ENCODE measurements around the gene ZNF18. TPM values are rescaled to one million over a fixed set of nuclear protein-coding genes. Genes with fewer than 3 reads are reported as not detected.

Gene ZNF18
- total RNA-seq, 4 donors from 2014 or later: 5.0 to 10.8 (median 7.6) TPM

DNA sequence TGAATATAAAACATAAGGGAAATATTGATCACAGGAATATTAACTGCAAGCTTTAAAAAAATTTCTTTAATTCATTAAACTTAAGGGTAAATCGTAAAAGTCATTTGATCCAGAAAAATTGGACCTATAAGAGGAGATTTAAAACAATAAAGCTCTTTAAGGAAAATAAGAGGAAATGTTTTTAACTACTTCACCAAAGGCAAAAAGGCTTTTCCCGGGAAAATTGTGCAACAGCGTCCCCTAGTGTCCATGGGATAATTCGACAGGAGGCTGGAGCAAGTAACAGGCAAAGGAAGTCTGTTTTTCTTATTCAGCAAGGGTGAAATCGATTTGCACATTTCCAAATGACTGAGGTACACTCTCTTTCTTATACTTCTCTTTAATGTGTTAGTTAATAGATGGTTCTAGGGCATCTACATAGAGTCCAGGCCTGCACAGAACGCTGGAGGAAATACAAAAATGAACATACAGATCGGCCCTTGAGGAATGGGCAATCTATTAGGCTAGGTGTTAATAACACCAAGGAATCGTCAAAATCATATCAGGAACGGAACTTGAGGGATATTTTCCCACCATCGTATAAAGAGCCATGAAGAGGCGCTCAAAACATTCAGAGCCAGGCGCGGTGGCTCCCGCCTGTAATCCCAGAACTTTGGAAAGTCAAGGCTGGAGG is 61.4 kb downstream of the ZNF18 start:
- intact Hi-C loops (cut with DNase I): no loop called here
- no peak overlapping the region for H3K27ac ChIP-seq (replicated peaks in 1 of 4)
- peaks cover 0 to 13% (median 0%) of the 10 kb centered on the region in 4 donors for H3K27me3 ChIP-seq
- no peaks in the 10 kb centered on the region for H3K9me3 ChIP-seq
- H3K36me3 ChIP-seq: no peaks in the 10 kb centered on the region
- no peak overlapping the region for H3K4me3 ChIP-seq
- no peak for DNase-seq (ENCODE audit: extremely low spot score)
- TF ChIP-seq, protein P1, sequence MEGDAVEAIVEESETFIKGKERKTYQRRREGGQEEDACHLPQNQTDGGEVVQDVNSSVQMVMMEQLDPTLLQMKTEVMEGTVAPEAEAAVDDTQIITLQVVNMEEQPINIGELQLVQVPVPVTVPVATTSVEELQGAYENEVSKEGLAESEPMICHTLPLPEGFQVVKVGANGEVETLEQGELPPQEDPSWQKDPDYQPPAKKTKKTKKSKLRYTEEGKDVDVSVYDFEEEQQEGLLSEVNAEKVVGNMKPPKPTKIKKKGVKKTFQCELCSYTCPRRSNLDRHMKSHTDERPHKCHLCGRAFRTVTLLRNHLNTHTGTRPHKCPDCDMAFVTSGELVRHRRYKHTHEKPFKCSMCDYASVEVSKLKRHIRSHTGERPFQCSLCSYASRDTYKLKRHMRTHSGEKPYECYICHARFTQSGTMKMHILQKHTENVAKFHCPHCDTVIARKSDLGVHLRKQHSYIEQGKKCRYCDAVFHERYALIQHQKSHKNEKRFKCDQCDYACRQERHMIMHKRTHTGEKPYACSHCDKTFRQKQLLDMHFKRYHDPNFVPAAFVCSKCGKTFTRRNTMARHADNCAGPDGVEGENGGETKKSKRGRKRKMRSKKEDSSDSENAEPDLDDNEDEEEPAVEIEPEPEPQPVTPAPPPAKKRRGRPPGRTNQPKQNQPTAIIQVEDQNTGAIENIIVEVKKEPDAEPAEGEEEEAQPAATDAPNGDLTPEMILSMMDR (IDR thresholded peaks at IDR 0.05): peak; percentile 59 to 78 (median 69)
- TF ChIP-seq POLR2A (IDR thresholded peaks at IDR 0.05; ENCODE audit: low read depth): no peak
- H3K4me1 ChIP-seq: no peaks in the 10 kb centered on the region
- WGBS: 45% methylated on average over 14 of the region's 14 CpGs

DNA sequence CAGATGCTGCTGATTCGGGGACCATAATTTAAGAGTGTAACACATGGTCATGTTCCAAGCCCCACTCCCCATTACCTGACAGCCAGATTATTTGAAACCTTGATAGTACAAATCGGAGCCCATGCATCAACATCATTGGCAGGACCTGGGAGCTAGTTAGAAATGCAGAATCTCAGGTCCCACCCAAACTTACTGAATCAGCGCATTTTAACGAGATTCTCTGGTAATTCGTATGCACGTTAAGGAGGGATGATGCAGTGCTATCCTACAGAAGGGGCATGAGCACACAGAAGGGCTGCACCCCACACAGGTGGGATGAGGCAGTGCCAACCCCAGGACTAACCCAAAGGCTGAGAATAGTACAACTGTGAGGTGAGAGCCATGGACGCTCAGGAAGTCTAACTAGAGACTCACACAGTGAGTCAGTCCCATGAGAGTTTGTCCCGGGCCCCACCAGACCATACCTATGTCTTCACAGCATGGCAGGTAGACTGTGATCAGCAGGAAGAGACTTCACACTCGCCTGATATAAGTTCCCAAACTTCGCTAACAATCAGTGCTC is 64.9 kb downstream of the ZNF18 start:
- H3K27me3 ChIP-seq: peaks cover 0 to 7% (median 0%) of the 10 kb centered on the region in 4 donors
- WGBS: 84% methylated on average over 10 of the region's 10 CpGs
- TF ChIP-seq EP300 (IDR thresholded peaks at IDR 0.05) (no peak), POLR2AphosphoS5 (IDR thresholded peaks at IDR 0.05) (no peak), POLR2A (IDR thresholded peaks at IDR 0.05; ENCODE audit: low read depth) (no peak)
- TF ChIP-seq, protein P1 (IDR thresholded peaks at IDR 0.05): no peak
- H3K4me1 ChIP-seq: no peaks in the 10 kb centered on the region
- intact Hi-C loops (cut with DNase I): no loop called here
- H3K27ac ChIP-seq (replicated peaks in 1 of 4): no peak overlapping the region
- no peaks in the 10 kb centered on the region for H3K9me3 ChIP-seq
- DNase-seq (ENCODE audit: extremely low spot score): peak; percentile 91
- H3K36me3 ChIP-seq: no peaks in the 10 kb centered on the region
- H3K4me3 ChIP-seq: no peak overlapping the region

DNA sequence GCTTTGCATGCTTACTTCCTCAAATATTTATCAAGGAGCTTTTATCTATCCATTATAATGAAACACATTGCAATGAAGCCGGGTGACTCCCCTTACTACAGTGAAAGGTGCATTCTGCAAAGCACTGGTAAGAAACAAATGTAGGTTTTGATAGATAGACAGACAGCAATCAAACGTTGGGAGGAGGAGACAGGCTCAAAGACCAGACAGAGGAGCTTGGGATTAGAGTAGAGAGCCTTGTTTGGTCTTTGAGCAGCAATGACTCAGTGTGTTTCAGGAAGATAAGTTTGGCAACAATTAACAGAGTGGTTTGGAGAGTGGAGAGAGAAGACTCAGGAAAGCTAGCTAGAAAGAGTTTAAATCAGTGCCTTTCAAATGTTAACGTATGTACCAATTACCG is 68.8 kb downstream of the ZNF18 start:
- Histone ChIP-seq H3K27ac (replicated peaks in 1 of 4) (no peak overlapping the region), H3K27me3 (no peaks in the 10 kb centered on the region), H3K4me3 (no peak overlapping the region), H3K36me3 (no peaks in the 10 kb centered on the region), H3K4me1 (peaks cover 0 to 6% (median 0%) of the 10 kb centered on the region in 4 donors), H3K9me3 (no peaks in the 10 kb centered on the region)
- 67% methylated on average over 4 of the region's 4 CpGs for WGBS
- intact Hi-C loops (cut with DNase I): no loop called here
- no peak for DNase-seq (ENCODE audit: extremely low spot score)
- no peak for TF ChIP-seq POLR2AphosphoS5 (IDR thresholded peaks at IDR 0.05)
- no peak for TF ChIP-seq POLR2A (IDR thresholded peaks at IDR 0.05; ENCODE audit: low read depth)
- no peak for TF ChIP-seq EP300 (IDR thresholded peaks at IDR 0.05)
- TF ChIP-seq, protein P1 (IDR thresholded peaks at IDR 0.05): no peak

Small RNA genes lying within 50 kb of the gene (small RNA-seq; reads per million reads assigned to genes)
- gene RNU11-2P: 0 reads per million in 3 donors

Other genes starting within 250 kb of the ZNF18 start
- gene MAP2K4, start 23.4 kb upstream of the ZNF18 start, total RNA-seq: 10 to 100 TPM; 23.1 to 31.9 (median 31.0) TPM